H9 (cell line): ENCODE results near the gene C22orf23. TPM values are rescaled to one million over a fixed set of nuclear protein-coding genes. Genes with fewer than 3 reads are reported as not detected.

Source experiments
- DNase-seq: peaks from one replicate; pipeline ENCODE4 v3.0.0-alpha.2; 2017
- H2AFZ ChIP-seq: one replicate; pipeline ENCODE4 v1.6.1; 2013; ENCODE audit warnings: mild to moderate bottlenecking, low read length, control low read depth, moderate library complexity
- H2AK5ac ChIP-seq: 2 replicates; pipeline ENCODE4 v1.6.1; 2013; ENCODE audit warnings: low read length, control low read depth, mixed read lengths; ENCODE audit not compliant: insufficient read length
- H2BK120ac ChIP-seq: one replicate; pipeline ENCODE4 v1.6.1; 2013; ENCODE audit warnings: low read depth, mild to moderate bottlenecking, low read length, control low read depth, inconsistent platforms; ENCODE audit not compliant: poor library complexity, severe bottlenecking
- H2BK12ac ChIP-seq: 2 replicates; pipeline ENCODE4 v1.6.1; 2013; ENCODE audit warnings: low read length, control low read depth, mixed read lengths, low read depth; ENCODE audit not compliant: insufficient read length
- H2BK15ac ChIP-seq: 2 replicates; pipeline ENCODE4 v1.6.1; 2013; ENCODE audit warnings: low read depth, low read length, control low read depth
- H2BK20ac ChIP-seq: one replicate; pipeline ENCODE4 v1.6.1; 2013; ENCODE audit warnings: low read depth, mild to moderate bottlenecking, low read length, control low read depth, inconsistent platforms; ENCODE audit not compliant: poor library complexity, severe bottlenecking
- H2BK5ac ChIP-seq: 2 replicates; pipeline ENCODE4 v1.6.1; 2013; ENCODE audit warnings: low read length, control low read depth, mixed read lengths; ENCODE audit not compliant: insufficient read length
- H3K14ac ChIP-seq: 2 replicates; pipeline ENCODE4 v1.6.1; 2013; ENCODE audit warnings: low read length, control low read depth; ENCODE audit not compliant: insufficient read depth
- H3K18ac ChIP-seq: 2 replicates; pipeline ENCODE4 v1.6.1; 2013; ENCODE audit warnings: low read depth, mild to moderate bottlenecking, mixed read lengths, low read length, control low read depth; ENCODE audit not compliant: insufficient read length
- H3K23ac ChIP-seq: 2 replicates; pipeline ENCODE4 v1.6.1; 2013; ENCODE audit warnings: low read length, control low read depth, mixed read lengths, low read depth; ENCODE audit not compliant: insufficient read length
- H3K23me2 ChIP-seq: 2 replicates; pipeline ENCODE4 v1.6.1; 2013; ENCODE audit warnings: low read depth, mild to moderate bottlenecking, mixed read lengths, low read length, control low read depth; ENCODE audit not compliant: insufficient read length, poor library complexity, severe bottlenecking
- H3K27ac ChIP-seq: 2 replicates; pipeline ENCODE4 v1.5.1; 2013; ENCODE audit warnings: low read length, control low read depth, mixed read lengths, low read depth; ENCODE audit not compliant: insufficient read length
- H3K27me3 ChIP-seq: 2 replicates; pipeline ENCODE4 v1.6.1; 2013; ENCODE audit warnings: low read length, control low read depth, inconsistent platforms; ENCODE audit not compliant: insufficient read depth
- H3K4ac ChIP-seq: 2 replicates; pipeline ENCODE4 v1.6.1; 2013; ENCODE audit warnings: low read depth, mild to moderate bottlenecking, control low read depth, inconsistent platforms, low read length, moderate library complexity
- H3K4me1 ChIP-seq: 2 replicates; pipeline ENCODE4 v1.6.1; 2013; ENCODE audit warnings: low read length, control low read depth, inconsistent platforms; ENCODE audit not compliant: insufficient read depth
- H3K4me2 ChIP-seq: 2 replicates; pipeline ENCODE4 v1.6.1; 2013; ENCODE audit warnings: low read length, control low read depth, mixed read lengths; ENCODE audit not compliant: insufficient read length, insufficient read depth
- H3K56ac ChIP-seq: 2 replicates; pipeline ENCODE4 v1.6.1; 2013; ENCODE audit warnings: low read depth, mild to moderate bottlenecking, mixed read lengths, low read length, control low read depth; ENCODE audit not compliant: insufficient read length
- H3K79me1 ChIP-seq: 2 replicates; pipeline ENCODE4 v1.6.1; 2013; ENCODE audit warnings: low read depth, mild to moderate bottlenecking, moderate library complexity, low read length, control low read depth, inconsistent platforms; ENCODE audit not compliant: insufficient read depth, poor library complexity, severe bottlenecking
- H3K79me2 ChIP-seq: 2 replicates; pipeline ENCODE4 v1.6.1; 2013; ENCODE audit warnings: low read length, control low read depth, inconsistent platforms; ENCODE audit not compliant: insufficient read depth
- H3K9ac ChIP-seq: 2 replicates; pipeline ENCODE4 v1.6.1; 2013; ENCODE audit warnings: low read length, control low read depth, mixed read lengths; ENCODE audit not compliant: insufficient read length; ENCODE audit errors: extremely low read depth
- H3K9me3 ChIP-seq: one replicate; pipeline ENCODE4 v1.6.1; 2013; ENCODE audit warnings: low read depth, low read length, inconsistent platforms; ENCODE audit not compliant: control insufficient read depth
- H3T11ph ChIP-seq: one replicate; pipeline ENCODE4 v1.6.1; 2013; ENCODE audit warnings: mild to moderate bottlenecking, low read length, control low read depth, inconsistent platforms
- H4K20me1 ChIP-seq: one replicate; pipeline ENCODE4 v1.6.1; 2013; ENCODE audit not compliant: control insufficient read depth, insufficient read length, insufficient read depth
- H4K5ac ChIP-seq: 2 replicates; pipeline ENCODE4 v1.6.1; 2013; ENCODE audit warnings: low read depth, mild to moderate bottlenecking, mixed read lengths, low read length, control low read depth; ENCODE audit not compliant: insufficient read length
- H4K8ac ChIP-seq: replicated peaks from 2 replicates; pipeline ENCODE4 v1.6.1; 2013; ENCODE audit warnings: low read length, control low read depth, mixed read lengths, low read depth; ENCODE audit not compliant: insufficient read length
- H4K91ac ChIP-seq: 2 replicates; pipeline ENCODE4 v1.6.1; 2013; ENCODE audit warnings: low read depth, mild to moderate bottlenecking, moderate library complexity, mixed read lengths, low read length, control low read depth; ENCODE audit not compliant: insufficient read length
- H3K27ac Mint-ChIP-seq, 3 experiments: 2 replicates in 2 of 3; 3 replicates in 1 of 3; pipeline ENCODE4 v1.8.0; 2020 to 2021; ENCODE audit warnings: mixed read lengths in 3 of 3, mild to moderate bottlenecking in 1 of 3, moderate library complexity in 1 of 3
- H3K27me3 Mint-ChIP-seq: 2 replicates; pipeline ENCODE4 v1.8.0; 2021; ENCODE audit warnings: low read depth, mild to moderate bottlenecking, moderate library complexity, mixed read lengths
- H3K36me3 Mint-ChIP-seq, 3 experiments: 2 replicates in 2 of 3; 3 replicates in 1 of 3; pipeline ENCODE4 v1.8.0; 2020 to 2021; ENCODE audit warnings: low read depth in 3 of 3, mixed read lengths in 3 of 3; ENCODE audit not compliant: insufficient read depth in 1 of 3
- H3K4me1 Mint-ChIP-seq, 2 experiments: 2 replicates each; pipeline ENCODE4 v1.8.0; 2020; ENCODE audit warnings: mixed read lengths in 2 of 2
- H3K4me3 Mint-ChIP-seq, 2 experiments: 2 replicates in 1 of 2; 3 replicates in 1 of 2; pipeline ENCODE4 v1.8.0; 2020 to 2021; ENCODE audit warnings: mild to moderate bottlenecking in 2 of 2, mixed read lengths in 2 of 2, moderate library complexity in 1 of 2
- H3K9me3 Mint-ChIP-seq, 2 experiments: 2 replicates in 1 of 2; 3 replicates in 1 of 2; pipeline ENCODE4 v1.8.0; 2020; ENCODE audit warnings: mild to moderate bottlenecking in 2 of 2, mixed read lengths in 2 of 2, moderate library complexity in 1 of 2
- WGBS: extraction: QIAGEN DNeasy Blood & Tissue Kit; methylation state at CpG from one replicate; pipeline ENCODE4 v1.1.7; 2013; ENCODE audit warnings: missing lambda C conversion rate, low lambda C conversion rate, mixed read lengths; ENCODE audit not compliant: insufficient read length; ENCODE audit errors: extremely low coverage; 5-methylcytosine and 5-hydroxymethylcytosine counted together
- total RNA-seq: library from RNA; stranded (reverse); gene quantifications from 2 replicates; pipeline ENCODE4 v1.2.1, GENCODE V29; 2021
- TF ChIP-seq, protein P1 (sequence below): fragments of 200-600 bp; sonication (generic); conservative IDR thresholded peaks from 3 replicates; pipeline ENCODE4 v1.8.0; 2021; ENCODE audit warnings: antibody characterized with exemption, mild to moderate bottlenecking

C22orf23 gene
- total RNA-seq, 1 experiment from 2014 or later: 0.57 TPM

DNA sequence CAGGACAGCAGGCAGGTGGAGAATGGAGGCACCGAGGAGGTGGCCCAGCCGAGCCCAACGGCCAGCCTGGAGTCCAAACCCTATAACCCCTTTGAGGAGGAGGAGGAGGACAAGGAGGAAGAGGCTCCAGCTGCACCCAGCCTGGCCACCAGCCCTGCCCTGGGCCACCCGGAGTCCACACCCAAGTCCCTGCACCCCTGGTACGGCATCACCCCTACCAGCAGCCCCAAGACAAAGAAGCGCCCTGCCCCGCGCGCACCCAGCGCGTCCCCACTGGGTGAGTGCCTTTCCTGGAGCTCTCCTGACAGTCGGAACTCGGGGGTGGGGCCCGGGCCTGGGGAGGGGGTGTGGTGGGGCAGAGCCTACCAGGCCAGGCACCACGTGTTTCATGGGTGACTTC lies 27.6 kb downstream of the C22orf23 start:
- H2BK120ac ChIP-seq: no peak overlapping the region
- H3T11ph ChIP-seq: no peak overlapping the region
- Mint-ChIP-seq H3K27ac (no peak overlapping the region), H3K9me3 (no peaks in the 10 kb centered on the region), H3K36me3 (peaks cover 0 to 49% (median 23%) of the 10 kb centered on the region in 3 experiments; a peak in 6 of 7 replicates), H3K4me3 (no peak overlapping the region), H3K4me1 (0 out of 4 replicates have a peak, but pooled peaks cover 0 to 3% of the 10 kb centered on the region in 2 experiments), H3K27me3 (no peaks in the 10 kb centered on the region)
- H4K8ac ChIP-seq: no peak overlapping the region
- H4K91ac ChIP-seq: no peak overlapping the region
- H2AK5ac ChIP-seq: no peak overlapping the region
- no CpG with 5 or more reads among the region's 15 CpGs for WGBS
- no peaks in the 10 kb centered on the region for H3K4me1 ChIP-seq
- H3K27me3 ChIP-seq: no peaks in the 10 kb centered on the region
- H4K20me1 ChIP-seq: no peaks in the 10 kb centered on the region
- no peak for DNase-seq
- no peak overlapping the region for H3K4ac ChIP-seq
- no peak overlapping the region for H2AFZ ChIP-seq
- TF ChIP-seq, protein P1, sequence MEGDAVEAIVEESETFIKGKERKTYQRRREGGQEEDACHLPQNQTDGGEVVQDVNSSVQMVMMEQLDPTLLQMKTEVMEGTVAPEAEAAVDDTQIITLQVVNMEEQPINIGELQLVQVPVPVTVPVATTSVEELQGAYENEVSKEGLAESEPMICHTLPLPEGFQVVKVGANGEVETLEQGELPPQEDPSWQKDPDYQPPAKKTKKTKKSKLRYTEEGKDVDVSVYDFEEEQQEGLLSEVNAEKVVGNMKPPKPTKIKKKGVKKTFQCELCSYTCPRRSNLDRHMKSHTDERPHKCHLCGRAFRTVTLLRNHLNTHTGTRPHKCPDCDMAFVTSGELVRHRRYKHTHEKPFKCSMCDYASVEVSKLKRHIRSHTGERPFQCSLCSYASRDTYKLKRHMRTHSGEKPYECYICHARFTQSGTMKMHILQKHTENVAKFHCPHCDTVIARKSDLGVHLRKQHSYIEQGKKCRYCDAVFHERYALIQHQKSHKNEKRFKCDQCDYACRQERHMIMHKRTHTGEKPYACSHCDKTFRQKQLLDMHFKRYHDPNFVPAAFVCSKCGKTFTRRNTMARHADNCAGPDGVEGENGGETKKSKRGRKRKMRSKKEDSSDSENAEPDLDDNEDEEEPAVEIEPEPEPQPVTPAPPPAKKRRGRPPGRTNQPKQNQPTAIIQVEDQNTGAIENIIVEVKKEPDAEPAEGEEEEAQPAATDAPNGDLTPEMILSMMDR: no peak
- no peak overlapping the region for H3K27ac ChIP-seq
- H3K79me1 ChIP-seq: no peaks in the 10 kb centered on the region
- no peak overlapping the region for H4K5ac ChIP-seq
- no peak overlapping the region for H3K56ac ChIP-seq
- H2BK5ac ChIP-seq: no peak overlapping the region
- H3K14ac ChIP-seq: no peak overlapping the region
- no peak overlapping the region for H3K18ac ChIP-seq
- H2BK12ac ChIP-seq: no peak overlapping the region
- no peaks in the 10 kb centered on the region for H3K9me3 ChIP-seq
- H3K4me2 ChIP-seq: no peak overlapping the region
- H3K23me2 ChIP-seq: peaks cover 2% of the 10 kb centered on the region
- H3K23ac ChIP-seq: no peak overlapping the region
- no peaks in the 10 kb centered on the region for H3K79me2 ChIP-seq
- H2BK15ac ChIP-seq: no peak overlapping the region
- H3K9ac ChIP-seq: no peak overlapping the region
- no peak overlapping the region for H2BK20ac ChIP-seq
